GM19324 (cell line): ENCODE measurements around the gene PPM1K.
"Not testable (repeated sequence)": the region's sequence is repeated elsewhere in the genome, so short reads cannot be mapped to it uniquely, and the experiment has no call there.

Experiments used
- ATAC-seq: cut with Tn5 transposase; IDR thresholded peaks from one replicate; pipeline ENCODE4 v1.9.1; 2021; ENCODE audit warnings: mild to moderate bottlenecking, moderate library complexity; ENCODE audit not compliant: unreplicated experiment, low FRiP score

The PPM1K gene

DNA sequence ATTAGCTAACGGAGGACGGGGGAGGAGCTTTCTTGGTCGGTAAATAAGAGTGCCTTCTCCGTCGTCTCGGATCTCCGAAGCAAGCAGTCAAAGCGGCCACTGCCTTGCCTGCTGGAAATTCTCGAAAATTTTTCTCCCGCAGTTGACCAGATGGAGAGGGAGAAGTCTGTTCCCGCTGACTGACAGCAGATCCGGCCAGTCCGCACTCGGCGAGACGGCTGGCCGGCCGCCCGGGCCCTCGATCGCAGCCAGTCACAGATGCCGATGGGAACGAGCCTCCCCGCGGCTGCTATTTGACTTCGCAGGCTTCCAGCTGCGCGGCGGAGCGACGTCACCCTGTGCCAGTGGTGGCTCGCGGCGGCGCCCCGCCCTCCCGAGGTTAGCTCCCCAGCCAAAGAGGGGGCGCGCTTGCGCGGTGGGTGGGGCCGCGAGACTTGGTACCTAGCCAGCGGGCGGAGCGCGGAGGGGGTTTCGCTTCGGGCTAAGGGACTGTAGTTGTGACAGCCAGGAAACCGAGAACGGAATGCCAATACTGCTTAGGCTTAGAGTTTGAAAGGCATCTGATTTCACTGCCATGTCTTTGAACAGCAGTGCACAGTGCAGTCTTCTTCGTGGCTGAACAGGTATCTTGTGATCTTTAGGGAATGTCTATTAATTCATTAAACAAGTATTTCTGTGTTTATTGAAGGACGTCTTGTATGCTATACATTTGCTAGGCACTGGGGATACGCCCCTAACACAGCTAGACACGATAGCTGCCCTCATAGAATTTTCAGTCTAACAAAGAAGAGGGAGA, at the start of gene PPM1K:
Gene PPM1K, minus strand, starts transcription at position 123 of the 796 bp plus-strand sequence. CDS start 5,978 bp downstream, outside the sequence.
- ATAC-seq, result peak; percentile 94

DNA sequence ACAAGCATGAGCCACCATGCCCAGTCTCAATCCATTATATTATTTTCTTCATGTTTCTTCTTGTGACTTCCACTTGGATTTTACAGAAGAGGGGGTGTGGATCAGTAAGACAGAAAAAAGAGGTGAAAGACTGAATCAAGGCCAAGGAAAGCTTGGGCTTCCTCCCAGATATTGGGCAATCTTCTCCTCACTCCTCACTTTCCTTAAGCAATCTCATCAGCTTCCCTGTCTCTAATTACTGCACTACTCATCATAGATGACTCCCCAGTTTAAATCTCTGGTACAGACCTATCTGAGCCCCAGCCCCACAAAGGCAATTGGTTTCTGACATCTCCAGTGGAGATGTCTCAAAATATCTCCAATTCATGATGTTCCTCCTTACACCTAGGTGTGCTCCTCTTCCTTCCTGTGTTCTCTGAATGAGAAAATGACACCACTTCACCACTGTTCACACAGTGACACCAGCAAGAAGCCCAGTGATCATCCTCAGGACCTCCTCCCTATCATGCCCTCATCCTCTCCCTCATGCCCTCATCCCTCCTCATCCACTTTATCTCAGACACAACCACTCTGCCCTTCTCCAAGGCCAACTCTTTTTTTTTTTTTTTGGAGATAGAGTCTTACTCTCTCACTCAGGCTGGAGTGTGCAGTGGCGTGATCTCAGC, 49.5 kb upstream of the PPM1K start:
- no peak for ATAC-seq

DNA sequence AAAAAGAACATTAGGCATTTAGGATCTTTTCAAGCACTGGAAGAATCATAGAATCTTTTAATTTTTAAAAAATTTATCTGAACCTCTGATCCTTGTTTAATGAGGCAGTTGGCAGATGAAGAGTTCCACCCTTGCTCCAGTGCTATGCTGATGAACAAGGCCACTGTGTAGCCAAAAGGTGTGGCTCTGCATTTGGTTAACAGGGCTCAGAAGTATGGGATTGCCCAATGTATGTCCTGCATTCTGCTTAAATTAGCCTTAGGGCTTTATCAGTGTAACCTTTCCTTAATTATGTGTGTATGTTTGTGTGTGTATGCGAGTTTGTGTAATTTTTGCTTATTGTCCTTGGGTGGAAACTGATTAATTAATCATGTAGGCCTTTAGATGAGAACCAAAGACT, 43.3 kb upstream of the PPM1K start:
- ATAC-seq, result no peak

DNA sequence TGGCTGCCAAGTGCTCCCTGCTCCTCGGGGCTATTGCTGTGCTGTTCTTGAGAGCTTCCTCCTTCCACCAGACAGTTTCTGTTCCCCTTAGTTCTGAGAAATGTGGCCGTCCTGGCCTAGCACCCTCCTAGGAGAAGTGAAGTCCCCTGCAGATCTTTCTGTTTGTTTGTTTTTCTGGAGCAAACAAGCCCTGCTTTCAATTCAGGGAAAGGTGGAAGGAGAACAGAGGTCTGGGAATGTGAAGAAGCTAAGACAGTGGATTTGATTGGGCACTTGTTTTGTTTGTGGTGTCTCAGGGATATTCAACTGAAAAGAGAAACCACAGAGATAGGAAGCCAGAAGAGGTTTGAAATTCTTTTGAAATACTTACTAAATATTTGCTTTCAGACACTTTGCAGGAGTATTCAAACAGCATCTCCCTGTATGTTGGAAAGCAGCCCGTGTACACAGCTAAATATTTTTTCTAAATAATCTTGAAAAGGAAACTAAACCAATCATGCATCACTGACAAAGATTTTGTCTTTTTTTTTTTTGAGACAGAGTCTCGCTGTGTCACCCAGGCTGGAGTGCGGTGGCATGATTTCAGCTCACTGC, 36.5 kb upstream of the PPM1K start:
- ATAC-seq, result peak; percentile 98

DNA sequence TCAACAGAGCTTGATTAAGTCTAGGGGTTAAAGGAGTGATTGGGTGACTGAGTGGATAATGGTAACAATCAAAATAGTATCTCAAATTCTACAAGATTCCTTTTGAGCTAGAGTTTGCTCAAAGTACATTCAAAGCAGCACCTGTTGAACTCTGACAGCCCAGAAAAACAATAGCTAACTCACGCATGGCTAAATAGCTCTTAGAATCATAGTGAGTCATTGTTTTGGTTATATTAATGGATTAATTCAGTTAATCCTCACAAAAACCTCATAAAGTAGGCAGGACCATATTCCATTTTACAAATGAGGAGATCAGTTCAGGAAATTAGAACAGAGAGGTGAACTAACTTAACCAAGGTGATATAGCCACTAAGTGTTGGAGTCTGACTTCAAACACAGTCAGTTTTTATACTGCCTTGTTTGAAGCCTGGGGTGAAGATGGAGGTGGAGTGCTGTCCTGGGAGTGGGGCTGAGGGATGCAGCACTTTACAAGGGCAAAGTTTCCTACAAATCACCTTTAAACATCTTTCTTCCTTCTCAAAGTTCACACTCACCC, 35.9 kb upstream of the PPM1K start:
- ATAC-seq, result peak; percentile 46

DNA sequence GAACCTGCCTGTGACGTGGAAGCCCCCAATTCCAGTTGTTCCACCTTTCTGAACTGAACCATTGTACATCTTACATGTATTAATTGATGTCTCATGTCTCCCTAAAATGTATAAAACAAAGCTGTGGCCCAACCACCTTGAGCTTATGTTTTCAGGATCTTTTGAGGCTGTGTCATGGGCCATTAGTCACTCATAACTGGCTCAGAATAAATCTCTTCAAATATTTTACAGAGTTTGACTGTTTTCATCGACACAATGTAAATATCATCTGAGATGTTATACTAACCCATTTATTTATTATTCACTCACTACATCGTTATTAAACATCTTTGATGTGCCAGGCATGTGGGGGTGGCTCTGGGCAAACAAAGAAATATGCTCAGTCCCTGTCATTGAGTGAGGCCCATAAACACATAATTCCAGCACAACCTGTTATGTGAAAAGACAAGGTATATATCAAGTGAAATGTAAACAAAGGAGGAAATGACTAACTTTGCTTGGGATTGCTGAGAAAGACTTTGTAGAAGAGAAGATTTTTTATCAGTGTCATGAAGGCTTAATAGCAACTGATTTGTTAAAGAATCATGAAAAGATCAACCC, 34.5 kb upstream of the PPM1K start:
- no peak for ATAC-seq

DNA sequence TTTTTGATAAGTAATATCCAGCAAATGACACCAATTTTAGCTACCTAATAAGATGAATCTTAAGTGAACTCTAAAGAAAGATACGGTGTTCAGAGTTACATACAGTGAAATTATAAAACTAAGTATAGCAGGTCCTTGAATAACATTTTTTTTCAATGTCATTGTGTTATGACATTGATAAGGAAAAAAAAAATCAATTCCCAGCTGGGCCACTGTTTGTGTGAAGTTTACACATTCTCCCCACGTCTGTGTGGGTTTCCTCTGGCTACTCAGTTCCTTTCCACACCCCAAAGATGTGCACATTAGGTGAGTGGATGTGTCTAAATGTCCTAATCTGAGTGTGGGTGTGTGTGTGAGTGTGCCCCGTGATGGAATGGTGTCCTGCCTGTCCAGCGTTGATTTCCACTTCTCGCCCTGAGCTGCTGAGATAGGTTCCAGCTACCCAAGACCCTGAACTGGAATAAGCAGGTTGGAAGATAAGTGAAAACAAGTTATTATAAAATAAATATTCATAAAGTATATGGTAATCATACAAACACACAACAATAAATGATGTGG, 31.2 kb upstream of the PPM1K start:
- no peak for ATAC-seq

DNA sequence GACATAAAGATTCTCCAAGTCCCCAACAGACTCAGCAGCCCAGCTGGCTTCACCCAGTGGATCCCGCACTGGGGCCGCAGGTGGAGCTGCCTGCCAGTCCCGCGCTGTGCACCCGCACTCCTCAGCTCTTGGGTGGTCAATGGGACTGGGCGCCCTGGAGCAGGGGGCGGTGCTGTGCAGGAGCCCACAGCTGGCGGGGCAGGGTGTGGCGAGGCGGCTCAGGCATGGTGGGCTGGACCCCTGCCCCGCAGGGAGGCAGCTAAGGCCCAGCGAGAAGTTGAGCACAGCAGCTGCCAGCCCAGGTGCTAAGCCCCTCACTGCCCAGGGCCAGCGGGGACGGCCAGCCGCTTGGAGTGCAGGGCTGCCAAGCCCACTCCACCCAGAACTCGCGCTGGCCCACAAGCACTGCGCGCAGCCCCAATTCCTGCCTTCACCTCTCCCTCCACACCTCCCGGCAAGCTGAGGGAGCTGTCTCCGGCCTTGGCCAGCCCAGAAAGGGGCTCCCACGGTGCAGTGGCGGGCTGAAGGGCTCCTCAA, 28.8 kb upstream of the PPM1K start:
- ATAC-seq, result not testable (repeated sequence)

DNA sequence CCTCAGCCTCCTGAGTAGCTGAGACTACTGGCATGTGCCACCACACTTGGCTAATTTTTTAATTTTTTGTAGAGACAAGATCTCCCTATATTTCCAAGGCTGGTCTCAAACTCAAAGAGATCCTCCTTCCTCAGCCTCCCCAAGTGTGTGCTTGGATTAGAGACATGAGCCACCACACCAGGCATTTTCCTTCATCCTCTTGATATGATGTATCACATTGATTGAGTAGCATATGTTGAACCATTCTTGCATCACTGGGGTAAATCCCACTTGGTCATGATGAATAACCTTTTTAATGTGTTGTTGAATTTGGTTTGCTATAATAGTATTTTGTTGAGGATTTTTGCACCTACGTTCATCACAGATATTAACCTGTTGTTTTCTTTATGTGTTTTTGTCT, 24.2 kb upstream of the PPM1K start:
- ATAC-seq, result no peak

DNA sequence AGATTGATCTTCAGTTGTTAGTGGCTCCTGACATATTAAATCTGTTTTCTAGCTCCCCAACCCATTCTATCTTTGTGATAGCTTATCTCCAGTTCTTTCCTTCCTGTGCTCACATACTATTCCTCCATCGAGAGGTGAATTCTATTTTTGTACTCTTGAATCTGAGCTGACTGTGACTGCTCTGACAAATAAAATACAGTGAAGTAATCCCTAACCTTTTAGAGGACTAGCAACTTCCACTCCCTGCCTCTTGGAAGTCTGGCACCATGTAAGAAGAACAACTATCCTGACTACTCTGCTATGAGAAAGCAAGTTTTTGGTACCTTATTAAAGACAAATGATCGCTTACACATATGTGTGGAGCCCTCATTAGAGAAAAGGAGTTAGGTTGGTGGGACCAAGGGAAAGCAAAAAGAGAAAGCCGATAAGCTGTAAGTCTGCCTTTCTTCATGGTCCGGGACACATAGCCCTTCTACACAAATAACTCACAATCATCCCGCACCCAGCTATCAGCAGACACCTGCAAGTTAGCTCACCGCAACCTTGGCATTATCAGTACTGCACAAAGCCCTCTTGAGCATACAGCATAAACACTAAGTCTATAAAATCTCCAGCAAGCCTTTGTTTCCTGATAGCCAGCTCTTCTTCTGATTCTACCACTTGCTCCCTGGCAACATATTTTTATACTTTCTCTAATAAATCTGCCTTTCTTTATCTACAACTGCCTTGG, 13.5 kb upstream of the PPM1K start:
- ATAC-seq, result no peak

DNA sequence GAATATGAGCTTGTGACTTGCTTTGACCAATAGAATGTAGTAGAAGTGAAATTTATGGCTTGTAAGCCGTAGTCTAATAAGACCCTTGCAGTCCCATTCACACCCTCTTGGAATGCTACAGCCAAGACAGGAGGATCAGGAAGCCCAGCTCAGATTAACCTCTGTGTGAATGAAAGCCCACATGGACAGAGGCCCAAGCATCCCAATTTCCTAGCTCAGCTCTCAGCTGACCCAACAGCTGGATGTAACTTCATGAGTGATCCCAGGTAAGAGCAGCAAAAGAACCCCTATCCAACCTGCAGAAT, 12.8 kb upstream of the PPM1K start:
- no peak for ATAC-seq

DNA sequence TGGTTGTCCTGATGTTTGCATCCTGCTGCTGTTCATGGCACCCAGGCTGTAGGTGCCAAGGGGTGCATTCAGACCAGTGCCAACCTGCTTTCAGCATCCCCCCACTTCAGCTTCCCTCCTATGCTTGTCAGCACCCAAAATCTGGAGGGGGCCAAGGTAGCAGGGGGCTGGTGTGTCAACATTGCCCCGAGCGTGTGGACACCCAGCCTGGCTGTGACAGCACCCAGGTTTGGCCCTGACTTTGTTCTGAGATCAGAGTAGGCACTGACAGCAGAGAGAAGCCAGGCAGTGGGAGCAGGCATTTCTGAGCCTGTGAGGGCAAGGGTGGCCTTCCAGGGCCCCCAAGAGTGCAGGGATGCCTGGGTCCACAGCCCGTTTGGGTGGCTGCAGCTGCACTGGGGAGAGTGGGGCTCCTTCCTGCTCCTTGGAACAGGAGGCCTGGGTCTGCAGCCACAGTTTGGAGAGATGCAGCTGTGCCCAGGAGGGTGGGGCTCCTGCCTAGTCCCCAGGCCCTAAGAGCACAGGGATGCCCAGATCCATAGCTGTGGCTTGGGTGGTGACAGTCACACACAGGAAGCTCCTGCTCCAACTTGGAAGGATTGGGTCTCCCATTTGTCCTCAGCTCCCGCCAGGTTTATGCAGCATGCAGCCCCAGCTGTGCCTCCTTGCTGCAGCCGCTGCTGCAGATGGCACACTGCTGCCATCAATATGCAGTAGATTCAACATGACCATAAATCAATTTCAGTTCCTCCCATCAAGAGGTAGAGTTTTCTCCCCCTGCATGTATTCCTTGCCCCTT, 12.3 kb upstream of the PPM1K start:
- no peak for ATAC-seq

DNA sequence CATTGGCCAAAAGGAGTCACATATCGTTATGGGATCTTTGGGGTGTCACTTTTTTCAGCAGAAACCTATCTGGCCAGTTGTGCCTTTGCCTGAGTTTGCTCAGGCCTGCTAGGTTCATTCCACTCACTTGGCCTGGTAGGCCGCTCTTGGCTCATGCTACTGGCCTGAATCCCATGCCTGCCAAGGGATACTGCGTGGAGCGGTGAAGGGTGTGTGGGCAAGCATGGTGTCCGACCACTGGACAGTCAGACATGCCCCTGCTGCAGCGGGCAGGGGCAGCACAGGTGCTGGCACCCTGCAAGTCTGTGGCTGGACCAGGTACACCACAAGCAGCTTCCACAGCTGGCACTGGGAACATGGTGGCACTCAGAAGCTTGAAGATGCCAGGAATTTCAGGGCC, 11.3 kb upstream of the PPM1K start:
- no peak for ATAC-seq

DNA sequence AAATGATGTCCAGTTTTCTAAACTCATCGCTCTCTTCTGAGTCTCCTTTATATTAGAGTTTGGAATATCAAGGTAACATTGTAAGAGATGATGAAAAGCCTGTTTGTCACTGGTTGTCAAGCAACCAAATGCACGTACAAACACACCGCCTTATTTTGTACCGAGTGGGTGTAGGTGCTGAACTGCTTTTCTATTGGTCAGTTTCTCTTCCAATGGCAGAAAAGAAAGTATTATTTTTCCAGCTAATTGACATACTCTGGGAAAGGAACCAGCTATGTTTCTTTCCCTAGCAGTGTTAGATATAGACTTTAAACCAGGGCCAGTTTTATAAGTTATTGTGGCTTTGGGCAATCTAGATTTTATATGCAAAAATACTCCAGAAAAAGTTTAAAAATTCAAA, 6.6 kb upstream of the PPM1K start:
- ATAC-seq, result no peak

DNA sequence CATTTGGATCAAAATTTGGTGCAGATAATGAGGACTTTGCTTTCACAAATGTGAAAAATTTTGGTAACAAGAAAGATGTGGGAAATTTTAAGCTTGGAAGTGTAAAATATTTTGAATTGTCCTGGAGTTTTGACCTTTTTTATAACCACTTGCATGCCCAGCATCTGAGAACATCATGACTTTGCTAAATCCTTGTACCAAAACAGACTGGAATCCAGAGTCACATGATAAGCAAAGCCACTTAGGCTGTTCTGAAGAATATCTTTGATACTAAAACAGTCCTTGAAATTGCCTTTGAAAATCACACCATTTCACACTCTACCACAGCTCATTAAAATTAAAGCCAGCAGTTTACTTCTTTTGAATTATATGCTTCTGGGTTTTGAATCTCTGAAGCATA, 2.5 kb upstream of the PPM1K start:
- no peak for ATAC-seq

DNA sequence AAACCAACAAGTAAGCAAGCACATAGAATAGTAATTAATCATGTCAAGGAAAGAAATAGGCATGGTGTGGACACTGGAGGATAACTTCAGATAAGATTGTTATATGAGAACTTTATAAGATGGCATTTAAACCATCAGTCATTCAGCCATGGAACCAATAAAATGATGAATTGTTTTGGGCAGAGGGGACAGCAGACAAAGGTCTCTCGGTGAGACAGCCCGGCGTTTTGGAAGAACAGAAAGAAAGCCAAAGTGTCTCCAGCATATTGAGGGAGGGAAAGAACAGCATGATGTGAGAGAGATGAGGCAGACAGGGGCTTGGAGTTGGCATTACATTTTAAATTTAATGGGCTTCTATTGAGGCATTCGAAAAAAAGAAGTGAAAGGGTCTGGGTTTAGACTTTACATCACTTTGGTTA, 883 bp upstream of the PPM1K start:
- ATAC-seq, result no peak

DNA sequence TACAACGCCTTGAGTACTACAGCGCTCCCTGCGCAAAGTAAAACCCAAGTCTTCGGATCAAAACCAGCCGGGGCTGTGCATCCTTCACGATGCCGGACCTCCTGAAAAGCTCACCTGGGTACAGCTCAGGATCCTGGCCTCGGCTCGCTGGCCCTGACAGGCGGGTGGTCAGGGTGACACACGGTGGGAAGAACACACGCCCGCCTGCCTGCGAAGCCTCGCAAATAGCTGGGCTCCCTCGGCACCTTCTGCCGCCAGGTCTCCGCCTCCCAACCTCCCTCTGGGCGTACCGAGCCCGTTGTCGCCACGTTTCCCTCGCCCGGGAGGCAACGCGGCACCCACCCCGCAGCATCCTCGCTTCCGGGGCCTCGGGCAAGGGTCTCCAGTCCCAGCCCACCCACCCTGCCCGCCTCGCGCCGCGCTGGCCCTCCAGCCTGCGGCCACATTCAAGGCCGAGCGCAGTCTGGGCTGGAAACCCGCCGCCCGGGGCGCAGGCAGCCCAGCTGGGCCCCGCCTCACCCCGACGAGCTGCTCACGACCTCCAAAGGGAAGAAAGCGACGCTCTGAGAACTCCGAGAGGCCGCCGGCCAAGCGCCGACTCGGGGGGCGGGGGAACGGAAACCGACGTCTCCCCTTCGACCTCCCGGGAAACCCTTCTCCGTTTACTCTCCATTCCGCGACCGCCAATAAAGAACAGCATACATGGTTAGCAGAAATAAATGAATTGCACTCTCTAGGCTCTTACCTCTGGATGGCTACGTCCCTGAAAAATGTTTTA, 511 bp downstream of the PPM1K start:
- peak; percentile 34 for ATAC-seq

DNA sequence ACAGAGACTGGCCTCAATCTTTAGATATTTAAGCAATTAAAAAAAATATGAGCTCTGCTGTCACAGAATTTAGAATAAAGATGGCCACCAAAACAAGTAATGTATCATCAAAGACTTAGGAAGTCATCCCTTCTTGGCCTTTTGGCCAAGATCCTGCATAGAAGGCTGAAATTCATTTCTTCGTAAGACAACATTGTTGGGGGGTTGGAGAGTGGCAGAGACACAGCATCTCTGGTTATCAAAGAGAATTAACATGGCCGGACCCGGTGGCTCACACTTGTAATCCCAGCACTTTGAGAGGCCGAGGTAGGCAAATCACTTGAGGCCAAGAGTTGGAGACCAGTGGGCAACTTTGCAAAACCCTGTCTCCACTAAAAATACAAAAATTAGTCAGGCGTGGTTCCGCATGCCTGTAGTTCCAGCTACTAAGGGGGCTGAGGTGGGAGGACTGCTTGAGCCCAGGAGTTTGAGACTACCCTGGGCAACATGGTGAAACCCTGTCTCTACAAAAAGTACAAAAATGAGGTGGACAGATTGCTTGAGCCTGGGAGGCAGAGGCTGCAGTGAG, 4.0 kb downstream of the PPM1K start:
- no peak for ATAC-seq
